BLaER1 treated with 17β-estradiol and CSF1 and Interleukin-3, amounts not matched to agents 10 nM and 100 nM (cell line): ENCODE measurements around the gene PNLIPRP2.

Experiments used
- H3K27ac ChIP-seq, 11 experiments: shearing (Covaris generic); formaldehyde crosslinking; 2 replicates each; pipeline ENCODE4 v1.8.1; 2022
- H3K27me3 ChIP-seq, 11 experiments: shearing (Covaris generic); formaldehyde crosslinking; 2 replicates each; pipeline ENCODE4 v1.8.1; 2022
- H3K36me3 ChIP-seq, 11 experiments: shearing (Covaris generic); formaldehyde crosslinking; 2 replicates each; pipeline ENCODE4 v1.8.1; 2022
- H3K4me1 ChIP-seq, 10 experiments: shearing (Covaris generic); formaldehyde crosslinking; 2 replicates each; pipeline ENCODE4 v1.8.1; 2022
- H3K4me2 ChIP-seq, 11 experiments: shearing (Covaris generic); formaldehyde crosslinking; 2 replicates each; pipeline ENCODE4 v1.8.1; 2022
- H3K4me3 ChIP-seq, 10 experiments: shearing (Covaris generic); formaldehyde crosslinking; 2 replicates each; pipeline ENCODE4 v1.8.1; 2022
- H3K9ac ChIP-seq, 11 experiments: shearing (Covaris generic); formaldehyde crosslinking; 2 replicates each; pipeline ENCODE4 v1.8.1; 2022
- H3K9me3 ChIP-seq, 11 experiments: shearing (Covaris generic); formaldehyde crosslinking; replicated peaks in 1 of 11; 2 replicates each; pipeline ENCODE4 v1.8.1; 2022
- H4K20me1 ChIP-seq, 11 experiments: shearing (Covaris generic); formaldehyde crosslinking; 2 replicates each; pipeline ENCODE4 v1.8.1; 2022
- Cebpa-rat ChIP-seq, 11 experiments: shearing (Covaris generic); IDR thresholded peaks; 2 replicates each; pipeline ENCODE4 v1.8.1; 2022

The PNLIPRP2 gene

GRCh38 chr10:116679351-116679750 is 58.6 kb downstream of the PNLIPRP2 start:
- Histone ChIP-seq H3K27me3 (no peaks in the 10 kb centered on the region), H3K4me3 (no peak overlapping the region), H3K27ac (no peak overlapping the region), H3K4me2 (no peak overlapping the region), H4K20me1 (no peaks in the 10 kb centered on the region; a peak in 1 of 22 replicates), H3K9ac (no peak overlapping the region), H3K36me3 (no peaks in the 10 kb centered on the region), H3K9me3 (no peaks in the 10 kb centered on the region), H3K4me1 (peaks cover 0 to 4% (median 0%) of the 10 kb centered on the region in 10 experiments; a peak in 2 of 20 replicates)
- TF ChIP-seq Cebpa-rat (IDR thresholded peaks at IDR 0.05): no peak

DNA sequence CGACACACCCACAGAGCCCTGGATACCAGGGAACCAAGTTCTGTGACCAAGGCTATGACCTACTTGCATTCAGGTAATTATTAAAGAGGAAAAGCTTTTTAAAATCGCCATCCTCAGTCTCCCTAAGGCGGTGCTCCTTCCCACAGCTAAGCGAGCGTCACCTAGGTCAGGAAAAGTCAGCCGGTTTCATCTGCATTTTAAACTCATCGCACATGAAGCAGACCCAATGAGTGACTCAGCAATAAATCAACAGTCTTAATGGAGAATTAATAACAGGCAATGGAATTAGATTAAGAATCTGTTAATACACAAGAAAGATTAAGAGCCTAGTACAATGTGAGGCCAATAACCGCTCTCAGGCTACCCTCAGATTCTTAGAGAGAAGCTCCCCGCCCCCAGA is 62.4 kb downstream of the PNLIPRP2 start:
- Histone ChIP-seq H3K4me2 (no peak overlapping the region), H3K9ac (no peak overlapping the region), H3K27me3 (no peaks in the 10 kb centered on the region), H3K4me3 (no peak overlapping the region), H4K20me1 (no peaks in the 10 kb centered on the region), H3K36me3 (no peaks in the 10 kb centered on the region), H3K9me3 (no peaks in the 10 kb centered on the region), H3K4me1 (peaks cover 0 to 4% (median 0%) of the 10 kb centered on the region in 10 experiments; a peak in 2 of 20 replicates), H3K27ac (no peak overlapping the region)
- TF ChIP-seq Cebpa-rat (IDR thresholded peaks at IDR 0.05): no peak

DNA sequence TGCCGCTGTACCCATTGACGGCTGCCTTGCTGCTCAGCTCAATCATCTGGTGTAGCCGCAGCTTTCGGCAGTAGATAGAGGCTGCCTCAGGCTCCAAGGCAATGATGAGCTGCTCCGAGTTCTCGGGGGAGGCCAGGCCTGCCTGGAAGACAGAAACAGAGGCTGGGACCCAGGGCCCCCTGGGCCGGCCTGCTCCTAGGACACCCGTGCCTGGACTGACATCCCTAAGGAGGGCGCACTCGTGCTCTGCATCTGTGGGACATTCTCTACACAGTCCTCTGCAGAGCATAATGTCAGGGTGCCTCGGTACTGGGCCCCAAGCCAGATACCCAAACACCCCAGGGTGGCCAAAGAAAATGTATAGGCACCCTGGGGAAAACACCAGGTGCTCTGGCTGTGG is 63.1 kb downstream of the PNLIPRP2 start:
- Histone ChIP-seq H3K27ac (no peak overlapping the region), H3K36me3 (no peaks in the 10 kb centered on the region), H3K27me3 (no peaks in the 10 kb centered on the region), H3K4me1 (peaks cover 0 to 4% (median 0%) of the 10 kb centered on the region in 10 experiments; a peak in 2 of 20 replicates), H3K9ac (no peak overlapping the region), H3K9me3 (no peaks in the 10 kb centered on the region), H3K4me3 (no peak overlapping the region), H3K4me2 (no peak overlapping the region), H4K20me1 (no peaks in the 10 kb centered on the region)
- TF ChIP-seq Cebpa-rat (IDR thresholded peaks at IDR 0.05): no peak

- TF ChIP-seq Cebpa-rat (IDR thresholded peaks at IDR 0.05): no peak
- no peak overlapping the region for H3K9ac ChIP-seq
- no peak overlapping the region for H3K4me3 ChIP-seq
- no peak overlapping the region for H3K27ac ChIP-seq
- H3K4me1 ChIP-seq: peaks cover 0 to 4% (median 0%) of the 10 kb centered on the region in 10 experiments; a peak in 2 of 20 replicates
- H4K20me1 ChIP-seq: no peaks in the 10 kb centered on the region
- H3K36me3 ChIP-seq: no peaks in the 10 kb centered on the region
- no peaks in the 10 kb centered on the region for H3K9me3 ChIP-seq
- no peaks in the 10 kb centered on the region for H3K27me3 ChIP-seq
- no peak overlapping the region for H3K4me2 ChIP-seq
Observed at GRCh38 chr10:116684781-116685180, 64.0 kb downstream of the PNLIPRP2 start.

DNA sequence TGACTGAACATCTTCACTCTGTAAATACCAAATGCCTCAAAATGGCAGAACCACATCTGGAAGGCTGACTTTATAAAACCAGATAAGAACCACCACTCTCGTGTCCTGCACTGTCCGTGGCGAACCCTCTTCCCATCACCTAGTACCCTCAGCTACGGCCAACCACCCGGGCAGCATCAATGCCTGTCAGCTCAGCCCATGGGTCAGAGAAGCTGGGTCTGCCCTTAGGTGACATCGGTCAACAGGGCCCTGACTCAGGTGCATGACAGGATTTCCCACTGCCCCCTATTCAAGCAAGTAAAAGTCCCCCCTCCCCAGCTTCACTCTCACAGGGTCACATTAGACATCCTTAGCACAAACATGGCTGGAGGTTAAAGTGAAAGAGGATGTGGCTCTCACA is 65.1 kb downstream of the PNLIPRP2 start:
- Histone ChIP-seq H3K27me3 (no peaks in the 10 kb centered on the region), H4K20me1 (no peaks in the 10 kb centered on the region), H3K9ac (no peak overlapping the region), H3K9me3 (no peaks in the 10 kb centered on the region), H3K4me3 (no peak overlapping the region), H3K4me1 (peaks cover 0 to 10% (median under 1%) of the 10 kb centered on the region in 10 experiments; a peak in 9 of 20 replicates), H3K36me3 (no peaks in the 10 kb centered on the region), H3K4me2 (no peak overlapping the region), H3K27ac (no peak overlapping the region)
- no peak for TF ChIP-seq Cebpa-rat (IDR thresholded peaks at IDR 0.05)

- H3K9ac ChIP-seq: no peak overlapping the region
- TF ChIP-seq Cebpa-rat (IDR thresholded peaks at IDR 0.05): no peak
- H3K27me3 ChIP-seq: no peaks in the 10 kb centered on the region
- no peak overlapping the region for H3K4me3 ChIP-seq
- peaks cover 0 to 14% (median 4%) of the 10 kb centered on the region in 10 experiments; a peak in 9 of 20 replicates for H3K4me1 ChIP-seq
- no peaks in the 10 kb centered on the region for H4K20me1 ChIP-seq
- H3K9me3 ChIP-seq: no peaks in the 10 kb centered on the region
- H3K4me2 ChIP-seq: no peak overlapping the region
- H3K27ac ChIP-seq: no peak overlapping the region
- no peaks in the 10 kb centered on the region for H3K36me3 ChIP-seq
Observed at GRCh38 chr10:116686632-116687031, 65.9 kb downstream of the PNLIPRP2 start.

DNA sequence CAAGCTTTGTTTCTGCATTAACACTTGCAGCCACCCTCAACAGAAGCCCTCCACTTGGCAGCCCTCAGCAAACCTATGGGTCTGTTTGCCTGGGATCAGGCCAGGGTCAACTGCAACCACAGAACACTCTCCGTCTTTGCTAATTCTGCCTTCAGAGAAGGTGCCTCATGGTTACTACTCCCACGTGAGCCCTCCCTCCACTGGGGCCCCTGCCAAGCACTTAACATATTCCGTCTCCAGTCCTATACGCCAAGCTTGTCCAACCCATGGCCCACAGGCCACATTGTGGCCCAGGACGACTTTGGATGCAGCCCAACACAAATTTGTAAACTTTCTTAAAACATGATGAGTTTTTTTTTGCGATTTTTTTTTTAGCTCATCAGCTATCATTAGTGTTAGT is 66.9 kb downstream of the PNLIPRP2 start:
- H3K27ac ChIP-seq: no peak overlapping the region
- no peak overlapping the region for H3K4me3 ChIP-seq
- no peak for TF ChIP-seq Cebpa-rat (IDR thresholded peaks at IDR 0.05)
- no peak overlapping the region for H3K4me2 ChIP-seq
- no peaks in the 10 kb centered on the region for H4K20me1 ChIP-seq
- H3K4me1 ChIP-seq: peaks cover 0 to 14% (median 4%) of the 10 kb centered on the region in 10 experiments; a peak in 8 of 20 replicates
- H3K9ac ChIP-seq: no peak overlapping the region
- no peaks in the 10 kb centered on the region for H3K27me3 ChIP-seq
- H3K36me3 ChIP-seq: no peaks in the 10 kb centered on the region
- no peaks in the 10 kb centered on the region for H3K9me3 ChIP-seq

GRCh38 chr10:116688241-116688711 is 67.5 kb downstream of the PNLIPRP2 start:
- Histone ChIP-seq H3K4me3 (no peak overlapping the region), H3K36me3 (no peaks in the 10 kb centered on the region), H3K27ac (no peak overlapping the region), H3K4me2 (no peak overlapping the region), H4K20me1 (no peaks in the 10 kb centered on the region), H3K9me3 (no peaks in the 10 kb centered on the region), H3K9ac (no peak overlapping the region), H3K27me3 (no peaks in the 10 kb centered on the region), H3K4me1 (peaks cover 0 to 14% (median 4%) of the 10 kb centered on the region in 10 experiments; a peak in 8 of 20 replicates)
- TF ChIP-seq Cebpa-rat (IDR thresholded peaks at IDR 0.05): no peak

GRCh38 chr10:116688741-116689495 is 68.2 kb downstream of the PNLIPRP2 start:
- Histone ChIP-seq H3K4me3 (no peak overlapping the region), H4K20me1 (no peaks in the 10 kb centered on the region), H3K9me3 (no peaks in the 10 kb centered on the region), H3K4me1 (peaks cover 0 to 14% (median 4%) of the 10 kb centered on the region in 10 experiments; a peak in 8 of 20 replicates), H3K4me2 (no peak overlapping the region), H3K36me3 (no peaks in the 10 kb centered on the region), H3K9ac (no peak overlapping the region), H3K27ac (no peak overlapping the region), H3K27me3 (no peaks in the 10 kb centered on the region)
- no peak for TF ChIP-seq Cebpa-rat (IDR thresholded peaks at IDR 0.05)

GRCh38 chr10:116689744-116690143 is 69.0 kb downstream of the PNLIPRP2 start:
- peaks cover 0 to 14% (median 4%) of the 10 kb centered on the region in 10 experiments; a peak in 8 of 20 replicates for H3K4me1 ChIP-seq
- no peaks in the 10 kb centered on the region for H4K20me1 ChIP-seq
- no peaks in the 10 kb centered on the region for H3K27me3 ChIP-seq
- H3K36me3 ChIP-seq: no peaks in the 10 kb centered on the region
- H3K9me3 ChIP-seq: no peaks in the 10 kb centered on the region
- H3K27ac ChIP-seq: no peak overlapping the region
- TF ChIP-seq Cebpa-rat (IDR thresholded peaks at IDR 0.05): no peak
- no peak overlapping the region for H3K4me3 ChIP-seq
- H3K4me2 ChIP-seq: no peak overlapping the region
- H3K9ac ChIP-seq: no peak overlapping the region
